ENCODE results near the gene PPM1H.

PPM1H gene

DNA sequence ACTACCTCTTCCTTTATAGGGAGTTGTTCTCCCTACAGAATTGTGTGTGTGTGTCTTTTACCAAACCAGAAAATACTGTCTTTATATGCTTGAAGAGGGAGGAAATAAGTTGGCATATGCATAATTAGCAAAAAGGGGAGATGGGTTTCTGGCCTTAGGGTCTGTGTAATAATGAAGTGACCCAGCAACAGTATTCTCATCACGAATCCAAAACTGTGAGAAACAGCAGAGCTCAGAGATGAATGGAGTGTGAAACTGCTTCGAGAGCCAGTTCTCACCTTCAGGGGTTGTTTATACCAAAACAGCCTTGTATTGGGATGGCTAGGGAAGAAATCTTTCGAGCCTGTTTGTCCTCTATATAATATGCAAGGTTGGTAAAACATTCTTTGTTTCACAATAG is 240.8 kb downstream of the PPM1H start:
- Histone ChIP-seq H3K36me3 (ENCODE audit: control insufficient read depth, insufficient read depth, low read length) (no peaks in the 10 kb centered on the region), H3K27ac (ENCODE audit: low read depth, low read length) (no peak overlapping the region), H3K4me3 (ENCODE audit: low read length) (no peak overlapping the region), H3K9ac (ENCODE audit: low read length) (no peak overlapping the region), H3K27me3 (ENCODE audit: control insufficient read depth, insufficient read depth, low read length) (no peaks in the 10 kb centered on the region), H3K4me1 (ENCODE audit: control insufficient read depth, insufficient read depth, low read length) (no peaks in the 10 kb centered on the region)

DNA sequence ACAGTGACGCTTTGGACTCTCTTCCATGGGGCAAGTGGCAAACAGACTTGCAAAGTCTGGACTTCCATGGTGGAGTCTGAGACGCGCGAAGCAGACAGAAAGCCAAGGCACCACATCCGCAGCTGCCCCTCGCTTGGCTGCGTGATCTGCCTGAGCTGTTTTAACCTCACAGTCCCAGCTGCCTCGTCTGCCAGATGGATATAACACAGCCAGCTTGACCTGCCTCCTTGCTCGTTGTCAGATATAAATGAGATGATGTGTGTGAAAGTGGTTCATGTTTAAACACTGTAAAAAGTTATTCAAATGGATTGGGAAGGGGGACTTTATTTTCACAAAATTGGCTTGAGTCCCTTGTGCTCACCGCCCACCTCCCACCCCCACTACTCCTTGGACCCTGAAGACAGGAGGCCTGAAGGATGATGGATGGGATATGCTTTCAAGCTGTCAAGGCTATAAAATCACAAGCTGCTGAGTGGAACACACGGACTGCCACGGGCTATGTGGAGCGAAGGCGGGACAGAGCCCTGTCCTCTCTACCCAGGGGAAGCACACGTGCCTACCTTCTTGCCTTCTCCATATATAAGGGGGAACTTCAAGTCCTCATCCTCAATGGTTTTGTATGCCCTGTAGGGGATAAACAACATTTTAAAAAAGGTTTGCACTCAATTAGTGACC is 241.4 kb downstream of the PPM1H start:
- Histone ChIP-seq H3K27me3 (ENCODE audit: control insufficient read depth, insufficient read depth, low read length) (no peaks in the 10 kb centered on the region), H3K27ac (ENCODE audit: low read depth, low read length) (no peak overlapping the region), H3K4me3 (ENCODE audit: low read length) (no peak overlapping the region), H3K4me1 (ENCODE audit: control insufficient read depth, insufficient read depth, low read length) (no peaks in the 10 kb centered on the region), H3K36me3 (ENCODE audit: control insufficient read depth, insufficient read depth, low read length) (no peaks in the 10 kb centered on the region), H3K9ac (ENCODE audit: low read length) (no peak overlapping the region)

DNA sequence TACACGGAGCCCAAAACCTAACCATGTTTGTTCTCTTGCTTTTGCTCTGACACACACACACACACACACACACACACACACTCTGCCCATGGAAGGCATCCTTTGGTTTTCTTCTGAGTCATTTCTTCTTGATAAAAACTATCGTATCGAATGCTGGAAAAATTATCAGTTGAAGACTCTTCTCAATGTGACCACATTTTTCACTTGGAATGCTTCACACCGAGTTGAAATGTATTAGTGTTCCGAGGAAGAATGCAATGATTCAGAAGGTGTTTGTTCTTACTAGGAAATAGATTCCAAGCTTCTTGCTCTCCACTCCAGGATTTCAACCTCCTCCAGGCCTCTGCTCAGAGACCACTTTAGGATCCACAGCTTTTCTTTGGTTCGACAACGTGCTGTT is 242.1 kb downstream of the PPM1H start:
- Histone ChIP-seq H3K36me3 (ENCODE audit: control insufficient read depth, insufficient read depth, low read length) (no peaks in the 10 kb centered on the region), H3K9ac (ENCODE audit: low read length) (no peak overlapping the region), H3K4me1 (ENCODE audit: control insufficient read depth, insufficient read depth, low read length) (no peaks in the 10 kb centered on the region), H3K4me3 (ENCODE audit: low read length) (no peak overlapping the region), H3K27ac (ENCODE audit: low read depth, low read length) (no peak overlapping the region), H3K27me3 (ENCODE audit: control insufficient read depth, insufficient read depth, low read length) (no peaks in the 10 kb centered on the region)

DNA sequence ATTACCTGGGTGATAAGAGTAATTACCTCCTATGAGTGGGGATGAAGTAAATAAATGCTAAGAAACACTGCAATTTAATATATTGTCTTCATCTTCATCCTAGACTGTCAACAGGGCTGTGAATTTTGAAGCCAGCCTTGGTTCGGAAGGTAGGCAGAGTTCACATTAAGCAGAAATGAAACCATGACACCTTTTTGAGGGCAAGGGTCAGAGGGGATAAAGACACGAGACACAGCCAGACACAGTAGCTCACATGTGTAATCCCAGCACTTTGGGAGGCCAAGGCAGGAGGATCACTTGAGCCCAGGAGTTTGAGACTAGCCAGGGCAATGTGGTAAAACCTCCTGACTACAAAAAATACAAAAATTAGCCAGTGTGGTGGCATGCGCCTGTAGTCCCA is 243.6 kb downstream of the PPM1H start:
- no peak overlapping the region for H3K27ac ChIP-seq (ENCODE audit: low read depth, low read length)
- no peaks in the 10 kb centered on the region for H3K27me3 ChIP-seq (ENCODE audit: control insufficient read depth, insufficient read depth, low read length)
- H3K4me1 ChIP-seq (ENCODE audit: control insufficient read depth, insufficient read depth, low read length), result no peaks in the 10 kb centered on the region
- no peak overlapping the region for H3K4me3 ChIP-seq (ENCODE audit: low read length)
- H3K36me3 ChIP-seq (ENCODE audit: control insufficient read depth, insufficient read depth, low read length), result no peaks in the 10 kb centered on the region
- no peak overlapping the region for H3K9ac ChIP-seq (ENCODE audit: low read length)

DNA sequence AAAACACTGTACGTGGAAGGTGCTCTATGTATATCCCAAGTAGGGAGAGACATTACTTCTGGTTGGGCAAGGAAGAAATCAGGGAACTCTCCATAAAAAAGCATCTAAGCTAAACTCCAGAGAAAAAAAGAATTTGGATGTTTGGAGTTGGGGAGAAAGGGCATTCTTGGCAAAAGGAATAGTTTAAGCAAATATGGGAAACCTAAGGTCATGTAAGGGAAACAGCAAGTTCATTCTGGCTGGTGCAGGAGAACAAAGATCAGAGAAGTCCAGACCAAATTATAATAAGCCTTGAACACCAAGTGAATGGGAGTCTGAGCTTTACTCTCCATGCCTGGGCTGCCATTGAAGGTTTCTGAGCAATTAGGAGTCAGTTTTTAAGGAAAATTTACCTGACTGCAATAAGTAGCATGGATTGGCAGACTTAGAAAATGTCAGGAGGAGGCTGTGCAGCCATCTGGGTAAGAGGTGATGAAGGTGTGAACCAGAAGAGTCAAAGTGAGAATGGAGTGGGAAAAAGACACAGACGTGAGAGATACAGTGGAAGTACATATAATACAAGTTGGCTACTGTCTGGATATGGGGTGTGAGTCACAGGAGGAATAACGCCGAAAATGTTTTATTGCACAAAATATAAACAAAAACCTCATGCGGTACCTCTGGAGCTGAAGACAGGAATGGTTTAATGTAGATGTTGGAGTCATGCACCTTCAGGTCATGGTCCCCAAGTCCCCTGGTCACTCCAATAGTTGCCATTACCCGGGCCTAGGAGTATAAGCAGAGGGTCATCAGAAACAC is 245.7 kb downstream of the PPM1H start:
- Histone ChIP-seq H3K27me3 (ENCODE audit: control insufficient read depth, insufficient read depth, low read length) (no peaks in the 10 kb centered on the region), H3K4me3 (ENCODE audit: low read length) (no peak overlapping the region), H3K27ac (ENCODE audit: low read depth, low read length) (no peak overlapping the region), H3K36me3 (ENCODE audit: control insufficient read depth, insufficient read depth, low read length) (no peaks in the 10 kb centered on the region), H3K9ac (ENCODE audit: low read length) (no peak overlapping the region), H3K4me1 (ENCODE audit: control insufficient read depth, insufficient read depth, low read length) (no peaks in the 10 kb centered on the region)

DNA sequence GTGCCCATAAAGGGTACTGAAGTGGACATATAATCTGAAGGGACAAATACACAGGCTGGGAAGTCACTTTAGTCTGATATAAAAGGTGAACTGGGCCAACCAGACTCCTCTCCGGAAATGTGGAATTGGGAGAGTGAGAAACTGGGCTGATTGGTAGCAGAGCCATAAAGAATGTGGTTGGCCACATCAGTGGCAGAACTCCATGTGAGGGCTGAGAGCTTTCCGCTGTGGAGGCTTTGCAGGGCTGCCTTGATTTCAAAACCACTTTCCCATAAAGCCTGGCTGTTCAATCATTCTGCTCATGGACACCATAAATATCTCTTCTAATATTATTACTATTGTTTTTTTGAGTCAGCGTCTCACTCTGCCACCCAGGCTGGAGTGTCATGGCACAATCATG is 248.0 kb downstream of the PPM1H start:
- Histone ChIP-seq H3K4me1 (ENCODE audit: control insufficient read depth, insufficient read depth, low read length) (peaks cover 10% of the 10 kb centered on the region), H3K9ac (ENCODE audit: low read length) (no peak overlapping the region), H3K36me3 (ENCODE audit: control insufficient read depth, insufficient read depth, low read length) (no peaks in the 10 kb centered on the region), H3K4me3 (ENCODE audit: low read length) (no peak overlapping the region), H3K27ac (ENCODE audit: low read depth, low read length) (no peak overlapping the region), H3K27me3 (ENCODE audit: control insufficient read depth, insufficient read depth, low read length) (no peaks in the 10 kb centered on the region)

DNA sequence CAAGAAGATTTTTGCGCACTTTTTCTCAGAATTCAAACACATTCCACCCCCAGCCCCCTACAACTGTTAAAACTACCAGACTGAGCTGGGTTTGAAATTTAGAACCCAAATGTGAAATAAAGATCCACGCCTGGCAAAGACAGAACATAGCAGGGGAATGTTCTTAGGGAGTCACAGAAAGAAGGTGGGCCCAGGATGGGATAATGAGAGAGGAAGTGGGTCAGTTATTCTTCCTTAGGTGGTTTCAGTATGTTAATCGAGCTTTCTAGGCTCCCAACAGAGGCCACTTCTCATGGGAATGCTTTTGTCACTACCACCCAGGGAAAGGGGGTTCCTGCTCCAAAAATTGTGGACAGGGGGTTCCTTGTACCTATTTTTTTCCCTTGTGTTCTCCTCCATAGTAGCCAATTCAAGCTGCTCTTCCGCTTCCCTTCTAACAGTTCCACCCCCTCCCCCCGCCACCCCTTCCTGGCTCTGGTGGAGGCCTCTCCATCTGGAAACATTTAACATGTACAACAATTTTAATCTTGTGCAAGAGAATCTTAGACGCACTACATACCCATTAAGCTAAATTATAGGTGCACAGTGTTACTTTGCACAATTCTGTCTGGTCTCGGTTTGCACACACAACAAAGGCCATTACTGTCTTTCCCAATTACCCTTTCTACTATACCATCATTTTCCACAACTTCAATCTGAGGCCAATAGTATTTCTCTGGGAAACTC is 250.2 kb downstream of the PPM1H start:
- no peaks in the 10 kb centered on the region for H3K27me3 ChIP-seq (ENCODE audit: control insufficient read depth, insufficient read depth, low read length)
- H3K4me3 ChIP-seq (ENCODE audit: low read length), result no peak overlapping the region
- H3K9ac ChIP-seq (ENCODE audit: low read length), result no peak overlapping the region
- H3K4me1 ChIP-seq (ENCODE audit: control insufficient read depth, insufficient read depth, low read length), result peaks cover 10% of the 10 kb centered on the region
- peak overlapping the region; percentile 65 for H3K27ac ChIP-seq (ENCODE audit: low read depth, low read length)
- H3K36me3 ChIP-seq (ENCODE audit: control insufficient read depth, insufficient read depth, low read length), result no peaks in the 10 kb centered on the region

DNA sequence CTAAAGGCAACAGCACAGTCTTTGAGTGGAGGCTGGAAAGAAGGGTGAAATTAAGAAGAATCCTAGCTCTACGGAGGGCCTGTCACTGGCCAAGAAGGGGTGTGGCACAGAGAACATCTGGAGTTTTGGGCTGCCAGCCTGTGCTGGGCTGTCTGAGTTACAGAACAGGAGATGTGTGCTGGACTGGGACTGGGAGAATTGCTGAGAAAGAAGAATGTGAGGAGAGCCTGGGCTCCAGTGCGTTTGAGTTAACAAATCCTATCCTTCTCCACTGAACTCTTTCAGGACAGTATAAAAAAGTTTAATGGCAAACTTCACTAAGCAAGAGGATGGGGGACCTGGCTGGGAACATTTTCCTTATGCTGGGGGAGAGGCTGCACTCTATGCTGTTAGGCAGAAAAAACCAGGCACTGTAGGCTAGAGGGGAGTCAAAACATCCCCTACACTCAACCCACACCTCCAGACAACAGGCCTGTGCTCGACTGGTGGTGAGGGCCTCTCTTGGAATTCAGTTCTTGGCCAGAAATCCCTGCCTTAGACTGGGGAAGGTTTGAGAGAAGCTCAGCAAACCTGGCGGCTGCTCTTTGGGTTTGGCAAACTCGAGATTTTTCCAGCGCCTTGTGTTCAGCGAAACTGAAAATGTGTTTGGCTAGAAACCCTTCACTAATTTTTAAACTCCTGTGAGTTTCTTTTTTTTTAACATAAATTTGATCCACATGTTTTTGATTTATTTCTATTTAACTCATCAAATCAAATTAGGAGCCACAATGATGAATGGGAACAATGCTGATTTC is 251.0 kb downstream of the PPM1H start:
- no peak overlapping the region for H3K4me3 ChIP-seq (ENCODE audit: low read length)
- peaks cover 10% of the 10 kb centered on the region for H3K4me1 ChIP-seq (ENCODE audit: control insufficient read depth, insufficient read depth, low read length)
- no peak overlapping the region for H3K9ac ChIP-seq (ENCODE audit: low read length)
- no peaks in the 10 kb centered on the region for H3K27me3 ChIP-seq (ENCODE audit: control insufficient read depth, insufficient read depth, low read length)
- peak overlapping the region; percentile 65 for H3K27ac ChIP-seq (ENCODE audit: low read depth, low read length)
- no peaks in the 10 kb centered on the region for H3K36me3 ChIP-seq (ENCODE audit: control insufficient read depth, insufficient read depth, low read length)

DNA sequence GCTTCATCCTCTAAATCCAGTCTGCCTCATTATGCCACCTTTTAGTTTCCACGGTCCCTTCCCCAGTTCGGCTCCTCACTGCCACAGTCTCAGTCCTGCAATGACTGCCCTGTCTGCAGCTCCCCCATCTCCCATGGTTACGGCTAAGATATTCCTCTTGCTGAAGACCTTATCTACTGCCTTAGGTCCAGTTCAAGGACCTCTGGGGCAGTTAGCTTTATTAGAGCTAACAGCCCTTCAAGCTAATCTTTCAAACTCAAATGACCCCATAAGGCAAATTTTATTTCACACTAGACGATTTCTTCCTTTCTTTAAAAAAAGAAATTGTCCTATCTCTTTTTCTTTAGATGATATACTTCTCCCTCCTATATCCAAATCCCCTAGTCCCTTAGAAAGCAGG is 253.6 kb downstream of the PPM1H start:
- Histone ChIP-seq H3K9ac (ENCODE audit: low read length) (no peak overlapping the region), H3K27me3 (ENCODE audit: control insufficient read depth, insufficient read depth, low read length) (no peaks in the 10 kb centered on the region), H3K4me1 (ENCODE audit: control insufficient read depth, insufficient read depth, low read length) (peaks cover 10% of the 10 kb centered on the region), H3K27ac (ENCODE audit: low read depth, low read length) (no peak overlapping the region), H3K36me3 (ENCODE audit: control insufficient read depth, insufficient read depth, low read length) (no peaks in the 10 kb centered on the region), H3K4me3 (ENCODE audit: low read length) (no peak overlapping the region)

DNA sequence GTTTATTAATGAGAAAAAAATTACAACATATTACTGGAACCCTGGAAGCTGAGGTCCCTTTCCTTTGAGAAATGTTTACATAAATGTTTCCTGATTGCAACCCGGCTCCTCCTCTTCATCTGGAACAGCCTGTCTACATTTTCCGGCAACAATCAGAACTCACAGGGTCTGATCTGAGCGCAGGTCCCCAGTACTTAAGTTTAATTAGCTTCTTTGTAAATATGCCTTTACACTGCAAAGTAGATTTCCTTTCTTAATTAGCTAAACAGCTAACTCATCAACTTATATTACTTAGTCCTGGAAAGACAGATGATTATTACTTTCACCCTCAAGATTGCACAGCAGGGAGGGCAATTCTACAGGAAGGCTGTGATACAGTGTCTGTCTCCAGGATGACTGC is 255.3 kb downstream of the PPM1H start:
- Histone ChIP-seq H3K9ac (ENCODE audit: low read length) (no peak overlapping the region), H3K27ac (ENCODE audit: low read depth, low read length) (no peak overlapping the region), H3K36me3 (ENCODE audit: control insufficient read depth, insufficient read depth, low read length) (no peaks in the 10 kb centered on the region), H3K27me3 (ENCODE audit: control insufficient read depth, insufficient read depth, low read length) (no peaks in the 10 kb centered on the region), H3K4me1 (ENCODE audit: control insufficient read depth, insufficient read depth, low read length) (peaks cover 10% of the 10 kb centered on the region), H3K4me3 (ENCODE audit: low read length) (no peak overlapping the region)

DNA sequence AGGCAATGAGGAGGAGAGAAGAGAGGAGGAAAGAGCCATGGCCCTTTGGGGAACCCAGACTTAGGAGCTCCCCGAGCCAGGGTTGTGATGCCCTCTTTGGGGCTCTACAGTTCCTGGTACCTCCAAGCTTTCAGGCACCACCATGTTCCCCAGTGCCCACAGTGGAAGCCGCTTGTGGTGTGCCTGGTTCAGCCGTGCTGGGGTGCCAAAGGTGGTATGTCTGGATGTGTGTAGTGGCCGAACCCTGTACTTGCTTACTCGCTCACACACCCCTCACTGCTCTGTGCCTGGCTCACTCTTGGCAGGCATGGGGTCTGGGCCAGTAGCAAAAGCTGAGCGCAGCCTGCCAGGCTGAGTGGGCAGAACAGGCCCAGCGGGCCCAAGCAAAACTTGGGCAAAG is 257.6 kb downstream of the PPM1H start:
- Histone ChIP-seq H3K27ac (ENCODE audit: low read depth, low read length) (no peak overlapping the region), H3K4me3 (ENCODE audit: low read length) (no peak overlapping the region), H3K27me3 (ENCODE audit: control insufficient read depth, insufficient read depth, low read length) (no peaks in the 10 kb centered on the region)

More for the DNA sequence above, 257.6 kb downstream of the PPM1H start:
- Histone ChIP-seq H3K4me1 (ENCODE audit: control insufficient read depth, insufficient read depth, low read length) (no peaks in the 10 kb centered on the region), H3K9ac (ENCODE audit: low read length) (no peak overlapping the region), H3K36me3 (ENCODE audit: control insufficient read depth, insufficient read depth, low read length) (no peaks in the 10 kb centered on the region)
